Brain microvascular endothelial cell (primary cell): ENCODE data around the gene PHLDB2.

Experiments
- DNase-seq: peaks from one replicate; pipeline ENCODE4 v3.0.0-alpha.2; 2020
- H3K27ac ChIP-seq: fragments of 250-450 bp; sonication (Bioruptor Pico); 2 replicates; pipeline ENCODE4 v1.5.1; 2020; ENCODE audit warnings: mild to moderate bottlenecking, moderate library complexity
- H3K27me3 ChIP-seq: fragments of 250-450 bp; sonication (Bioruptor Pico); replicated peaks from 2 replicates; pipeline ENCODE4 v1.5.1; 2020; ENCODE audit warnings: mild to moderate bottlenecking
- H3K36me3 ChIP-seq: fragments of 250-450 bp; sonication (Bioruptor Pico); replicated peaks from 2 replicates; pipeline ENCODE4 v1.5.1; 2020; ENCODE audit warnings: mild to moderate bottlenecking
- H3K4me3 ChIP-seq: 2 replicates; pipeline ENCODE4 v1.5.1; 2011; ENCODE audit warnings: low read depth, mild to moderate bottlenecking, control low read depth, low read length, moderate library complexity
- CTCF ChIP-seq: IDR thresholded peaks from 2 replicates; pipeline ENCODE4 v1.5.1; 2011; ENCODE audit warnings: low read depth, mild to moderate bottlenecking, moderate library complexity, low read length, control low read depth, inconsistent platforms; ENCODE audit errors: missing control alignments
- in situ Hi-C: cut with HindIII; loops from 2 replicates; pipeline ENCODE4 v1.10.0; 2017; ENCODE audit warnings: low sequenced_read_pairs, low pct_ligation_motif_present

Gene PHLDB2

GRCh38 chr3:111986800-111987199 lies 127.7 kb downstream of the PHLDB2 start:
- no peak for DNase-seq
- H3K4me3 ChIP-seq = no peak overlapping the region
- peaks cover 13% of the 10 kb centered on the region for H3K36me3 ChIP-seq
- no peak for TF ChIP-seq CTCF
- in situ Hi-C loops = no loop called here
- no peak overlapping the region for H3K27ac ChIP-seq
- H3K27me3 ChIP-seq = no peaks in the 10 kb centered on the region

- TF ChIP-seq CTCF = peak; percentile 69
- H3K36me3 ChIP-seq = peaks cover 13% of the 10 kb centered on the region
- in situ Hi-C loops = no loop called here
- peak; percentile 63 for DNase-seq
- no peak overlapping the region for H3K27ac ChIP-seq
- no peak overlapping the region for H3K4me3 ChIP-seq
- H3K27me3 ChIP-seq = no peaks in the 10 kb centered on the region
Observed at GRCh38 chr3:111989061-111989678, 130.1 kb downstream of the PHLDB2 start.

GRCh38 chr3:111993038-111993437 lies 134.0 kb downstream of the PHLDB2 start:
- TF ChIP-seq CTCF = no peak
- Histone ChIP-seq H3K27ac (no peak overlapping the region), H3K4me3 (no peak overlapping the region), H3K36me3 (peaks cover 4% of the 10 kb centered on the region), H3K27me3 (no peaks in the 10 kb centered on the region)
- in situ Hi-C loops = no loop called here
- DNase-seq = no peak

DNA sequence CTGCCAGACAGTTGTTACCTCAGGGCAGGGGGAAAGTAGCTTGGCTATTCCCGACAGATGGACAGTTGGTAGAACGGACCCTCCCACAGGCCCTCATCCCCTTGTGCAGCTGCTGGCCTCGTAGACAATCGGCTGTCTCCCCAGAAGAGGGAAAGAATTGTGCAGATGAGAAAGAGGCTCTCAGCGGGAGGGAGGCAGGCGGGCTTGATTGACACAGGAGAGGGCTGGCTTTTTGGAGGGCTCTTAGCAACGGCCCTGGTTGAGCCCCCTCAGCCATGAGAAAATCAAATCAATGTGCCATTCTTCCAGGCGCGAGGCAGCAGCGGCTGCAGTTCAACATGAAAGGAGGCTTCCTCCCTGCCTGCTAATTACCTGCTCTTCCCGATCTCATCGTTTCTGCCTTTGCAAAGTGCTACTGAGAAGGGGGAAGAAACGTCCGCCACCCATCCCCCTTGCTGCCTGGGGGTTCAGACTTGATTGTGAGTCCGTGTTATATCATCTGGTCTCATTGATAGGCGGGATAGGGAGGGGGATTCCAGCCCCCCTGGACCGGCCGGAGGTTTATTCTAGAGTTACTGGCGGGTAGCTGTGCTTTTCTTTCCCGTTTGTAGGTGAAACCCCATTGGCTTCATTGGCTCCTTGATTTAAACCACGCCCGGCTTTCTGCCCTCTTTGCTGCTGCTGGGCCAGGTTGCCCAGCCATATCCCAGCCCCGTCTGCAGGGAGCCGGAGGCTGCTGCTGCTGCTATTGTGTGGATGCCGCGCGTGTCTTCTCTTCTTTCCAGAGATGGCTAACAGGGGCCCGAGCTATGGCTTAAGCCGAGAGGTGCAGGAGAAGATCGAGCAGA lies 139.8 kb downstream of the PHLDB2 start, which contains the start of gene TAGLN3:
Gene TAGLN3 (plus strand): TSS at position 287 of the 848 bp plus-strand sequence. CDS start 501 bp downstream, at position 788.
- Histone ChIP-seq H3K27me3 (no peaks in the 10 kb centered on the region), H3K4me3 (peak within 1 kb of the TSS; percentile 59), H3K36me3 (no peaks in the 10 kb centered on the region), H3K27ac (no peak within 1 kb of the TSS)
- in situ Hi-C loops = no loop called here
- DNase-seq = no peak
- no peak for TF ChIP-seq CTCF

DNA sequence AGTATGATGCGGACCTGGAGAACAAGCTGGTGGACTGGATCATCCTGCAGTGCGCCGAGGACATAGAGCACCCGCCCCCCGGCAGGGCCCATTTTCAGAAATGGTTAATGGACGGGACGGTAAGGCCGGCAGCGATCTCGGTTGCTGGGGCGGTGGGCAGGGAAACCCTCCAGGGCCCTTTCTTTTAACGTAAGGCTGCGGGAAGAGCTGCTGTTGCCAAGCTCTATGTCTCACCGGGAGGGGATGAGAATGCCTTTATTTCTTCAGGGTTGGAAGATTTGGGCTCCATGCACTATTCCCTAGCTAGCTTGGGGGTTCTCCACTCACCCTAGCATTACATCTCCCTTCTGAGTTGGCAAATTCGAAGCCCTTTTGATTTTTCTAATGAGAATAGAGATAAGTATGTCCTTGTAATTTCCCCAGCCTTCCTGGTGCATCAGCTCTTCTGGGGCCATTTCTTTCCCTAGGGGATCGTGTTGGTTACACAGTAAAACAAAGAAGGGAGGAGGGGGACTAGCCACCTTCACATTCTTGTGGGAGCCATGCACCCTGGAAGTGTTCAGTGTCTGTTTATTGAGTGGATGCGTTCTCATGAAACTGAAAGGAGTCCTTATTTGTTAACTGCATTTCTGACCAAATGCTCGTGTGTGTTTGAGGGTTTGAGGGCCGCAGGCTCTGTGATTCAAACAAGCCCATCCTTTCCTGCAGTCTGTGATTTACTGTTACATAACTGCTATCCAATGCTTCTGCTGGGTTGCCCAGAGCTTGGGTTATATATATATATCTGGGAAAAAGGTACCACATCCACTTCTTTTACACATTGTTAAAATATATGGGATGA lies 140.6 kb downstream of the PHLDB2 start:
- in situ Hi-C loops = no loop called here
- H3K4me3 ChIP-seq = peak overlapping the region; percentile 59
- H3K27me3 ChIP-seq = no peaks in the 10 kb centered on the region
- no peak for DNase-seq
- TF ChIP-seq CTCF = no peak
- H3K36me3 ChIP-seq = no peaks in the 10 kb centered on the region
- H3K27ac ChIP-seq = no peak overlapping the region
